ENCODE results near the gene AMMECR1. TPM values are rescaled to one million over a fixed set of nuclear protein-coding genes. Genes with fewer than 3 reads are reported as not detected.

Gene AMMECR1
- polyA plus RNA-seq, 3 donors from 2014 or later: 6.2 to 8.1 (median 7.6) TPM

- Mint-ChIP-seq H3K4me3 (no peak overlapping the region), H3K36me3 (peaks cover 0 to 12% (median under 1%) of the 10 kb centered on the region in 3 donors), H3K27ac (peak overlapping the region in 1 of 6 donors; percentile 23)
Observed at GRCh38 chrX:110180176-110180927, 137.5 kb downstream of the AMMECR1 start.

GRCh38 chrX:110178179-110178865, 139.6 kb downstream of the AMMECR1 start:
- no peak for DNase-seq
- Mint-ChIP-seq H3K4me3 (no peak overlapping the region), H3K36me3 (peaks cover 0 to 5% (median 3%) of the 10 kb centered on the region in 3 donors), H3K9me3 (no peaks in the 10 kb centered on the region), H3K4me1 (peaks cover 4 to 11% of the 10 kb centered on the region in 2 donors), H3K27me3 (ENCODE audit: low read depth in 3 of 3) (peaks cover 0 to 5% (median 4%) of the 10 kb centered on the region in 3 donors), H3K27ac (no peak overlapping the region)

More at GRCh38 chrX:110180176-110180927, 137.5 kb downstream of the AMMECR1 start:
- Mint-ChIP-seq H3K27me3 (ENCODE audit: low read depth in 3 of 3) (peaks cover 0 to 5% (median 4%) of the 10 kb centered on the region in 3 donors), H3K9me3 (no peaks in the 10 kb centered on the region), H3K4me1 (peaks cover 3 to 11% of the 10 kb centered on the region in 2 donors)
- no peak for DNase-seq

- Mint-ChIP-seq H3K4me3 (no peak overlapping the region), H3K27ac (no peak overlapping the region), H3K27me3 (ENCODE audit: low read depth in 3 of 3) (peaks cover 0 to 5% (median 5%) of the 10 kb centered on the region in 3 donors), H3K4me1 (peaks cover 8 to 9% of the 10 kb centered on the region in 2 donors), H3K9me3 (no peaks in the 10 kb centered on the region), H3K36me3 (peaks cover 0 to 4% (median 3%) of the 10 kb centered on the region in 3 donors)
- no peak for DNase-seq
Observed at GRCh38 chrX:110175696-110176095, 142.2 kb downstream of the AMMECR1 start.

- no peaks in the 10 kb centered on the region for H3K9me3 Mint-ChIP-seq
- peaks cover 0 to 5% (median 5%) of the 10 kb centered on the region in 3 donors for H3K27me3 Mint-ChIP-seq (ENCODE audit: low read depth in 3 of 3)
- DNase-seq: no peak
- peaks cover 0 to 4% (median 3%) of the 10 kb centered on the region in 3 donors for H3K36me3 Mint-ChIP-seq
- H3K4me1 Mint-ChIP-seq: peaks cover 8 to 9% of the 10 kb centered on the region in 2 donors
- H3K4me3 Mint-ChIP-seq: no peak overlapping the region
- no peak overlapping the region for H3K27ac Mint-ChIP-seq
Observed at GRCh38 chrX:110175146-110175545, 142.7 kb downstream of the AMMECR1 start.

GRCh38 chrX:110173192-110174175, 144.4 kb downstream of the AMMECR1 start:
- H3K27ac Mint-ChIP-seq: no peak overlapping the region
- peaks cover 0 to 5% (median 4%) of the 10 kb centered on the region in 3 donors for H3K27me3 Mint-ChIP-seq (ENCODE audit: low read depth in 3 of 3)
- no peaks in the 10 kb centered on the region for H3K9me3 Mint-ChIP-seq
- no peak overlapping the region for H3K4me3 Mint-ChIP-seq
- peaks cover 8 to 9% of the 10 kb centered on the region in 2 donors for H3K4me1 Mint-ChIP-seq
- peaks cover 0 to 4% (median 3%) of the 10 kb centered on the region in 3 donors for H3K36me3 Mint-ChIP-seq
- DNase-seq: no peak

- Mint-ChIP-seq H3K4me1 (peaks cover 8 to 9% of the 10 kb centered on the region in 2 donors), H3K27ac (peak overlapping the region in 2 of 6 donors; percentile 42 to 49), H3K27me3 (ENCODE audit: low read depth in 3 of 3) (peaks cover 1 to 5% (median 3%) of the 10 kb centered on the region in 3 donors), H3K9me3 (no peaks in the 10 kb centered on the region), H3K4me3 (no peak overlapping the region), H3K36me3 (peaks cover 0 to 4% (median 3%) of the 10 kb centered on the region in 3 donors)
- DNase-seq: no peak
Observed at GRCh38 chrX:110172215-110172614, 145.7 kb downstream of the AMMECR1 start.

- Mint-ChIP-seq H3K36me3 (peaks cover 0 to 4% (median 3%) of the 10 kb centered on the region in 3 donors), H3K4me1 (peaks cover 8 to 9% of the 10 kb centered on the region in 2 donors), H3K27me3 (ENCODE audit: low read depth in 3 of 3) (peaks cover 1 to 3% (median 3%) of the 10 kb centered on the region in 3 donors), H3K4me3 (no peak overlapping the region), H3K27ac (no peak overlapping the region), H3K9me3 (no peaks in the 10 kb centered on the region)
- no peak for DNase-seq
Observed at GRCh38 chrX:110171442-110171841, 146.4 kb downstream of the AMMECR1 start.

GRCh38 chrX:110170029-110170428, 147.9 kb downstream of the AMMECR1 start:
- Mint-ChIP-seq H3K4me1 (peaks cover 8 to 9% of the 10 kb centered on the region in 2 donors), H3K4me3 (no peak overlapping the region)

GRCh38 chrX:110168585-110168984, 149.3 kb downstream of the AMMECR1 start:
- H3K27me3 Mint-ChIP-seq (ENCODE audit: low read depth in 3 of 3): peaks cover 0 to 3% (median 1%) of the 10 kb centered on the region in 3 donors
- H3K27ac Mint-ChIP-seq: no peak overlapping the region
- DNase-seq: no peak
- H3K4me3 Mint-ChIP-seq: no peak overlapping the region
- H3K9me3 Mint-ChIP-seq: no peaks in the 10 kb centered on the region
- H3K36me3 Mint-ChIP-seq: peaks cover 0 to 4% (median 0%) of the 10 kb centered on the region in 3 donors
- H3K4me1 Mint-ChIP-seq: peaks cover 8% of the 10 kb centered on the region in 2 donors

More at GRCh38 chrX:110170029-110170428, 147.9 kb downstream of the AMMECR1 start:
- no peak for DNase-seq
- peaks cover 0 to 4% (median 0%) of the 10 kb centered on the region in 3 donors for H3K36me3 Mint-ChIP-seq
- H3K27ac Mint-ChIP-seq: no peak overlapping the region
- peaks cover 0 to 3% (median 1%) of the 10 kb centered on the region in 3 donors for H3K27me3 Mint-ChIP-seq (ENCODE audit: low read depth in 3 of 3)
- no peaks in the 10 kb centered on the region for H3K9me3 Mint-ChIP-seq

- Mint-ChIP-seq H3K4me1 (peaks cover 7 to 8% of the 10 kb centered on the region in 2 donors), H3K4me3 (no peak overlapping the region), H3K9me3 (no peaks in the 10 kb centered on the region), H3K27me3 (ENCODE audit: low read depth in 3 of 3) (peaks cover 0 to 3% (median 1%) of the 10 kb centered on the region in 3 donors), H3K27ac (no peak overlapping the region), H3K36me3 (peaks cover 0 to 4% (median 0%) of the 10 kb centered on the region in 3 donors)
- DNase-seq: peak; percentile 22 to 53 (median 28)
Observed at GRCh38 chrX:110167952-110168451, 149.9 kb downstream of the AMMECR1 start.

- no peak for DNase-seq
- Mint-ChIP-seq H3K27me3 (ENCODE audit: low read depth in 3 of 3) (peaks cover 0 to 3% (median 0%) of the 10 kb centered on the region in 3 donors), H3K4me3 (no peak overlapping the region), H3K27ac (no peak overlapping the region), H3K9me3 (no peaks in the 10 kb centered on the region), H3K4me1 (peaks cover 0 to 7% of the 10 kb centered on the region in 2 donors), H3K36me3 (no peaks in the 10 kb centered on the region)
Observed at GRCh38 chrX:110163488-110163887, 154.4 kb downstream of the AMMECR1 start.

- Mint-ChIP-seq H3K27ac (no peak overlapping the region), H3K4me3 (no peak overlapping the region), H3K36me3 (no peaks in the 10 kb centered on the region), H3K27me3 (ENCODE audit: low read depth in 3 of 3) (peaks cover 0 to 3% (median 0%) of the 10 kb centered on the region in 3 donors), H3K9me3 (no peaks in the 10 kb centered on the region), H3K4me1 (peaks cover 0 to 7% of the 10 kb centered on the region in 2 donors)
- DNase-seq: no peak
Observed at GRCh38 chrX:110162867-110163266, 155.0 kb downstream of the AMMECR1 start.

- Mint-ChIP-seq H3K27me3 (ENCODE audit: low read depth in 3 of 3) (peaks cover 0 to under 1% (median 0%) of the 10 kb centered on the region in 3 donors), H3K9me3 (no peaks in the 10 kb centered on the region), H3K36me3 (no peaks in the 10 kb centered on the region), H3K4me3 (no peak overlapping the region), H3K4me1 (peaks cover 0 to 7% of the 10 kb centered on the region in 2 donors), H3K27ac (no peak overlapping the region)
- DNase-seq: no peak
Observed at GRCh38 chrX:110162131-110162530, 155.8 kb downstream of the AMMECR1 start.

Measured in immature natural killer cell (primary cell).